HG03571 (cell line): ENCODE data around the gene HEXB.
"Not testable (repeated sequence)": the region's sequence is repeated elsewhere in the genome, so short reads cannot be mapped to it uniquely, and the experiment has no call there.

Source experiments
- ATAC-seq: cut with Tn5 transposase; IDR thresholded peaks from one replicate; pipeline ENCODE4 v1.9.1; 2021; ENCODE audit not compliant: unreplicated experiment

The HEXB gene

GRCh38 chr5:74657165-74657564, 27.9 kb upstream of the HEXB start:
- no peak for ATAC-seq

GRCh38 chr5:74659172-74659571, 25.9 kb upstream of the HEXB start:
- no peak for ATAC-seq

GRCh38 chr5:74660140-74660539, 24.9 kb upstream of the HEXB start:
- no peak for ATAC-seq

- no peak for ATAC-seq
Observed at GRCh38 chr5:74660873-74661272, 24.2 kb upstream of the HEXB start.

- ATAC-seq, result no peak
Observed at GRCh38 chr5:74664551-74664950, 20.5 kb upstream of the HEXB start.

- ATAC-seq, result no peak
Observed at GRCh38 chr5:74665273-74665672, 19.8 kb upstream of the HEXB start.

- no peak for ATAC-seq
Observed at GRCh38 chr5:74665816-74666215, 19.2 kb upstream of the HEXB start.

DNA sequence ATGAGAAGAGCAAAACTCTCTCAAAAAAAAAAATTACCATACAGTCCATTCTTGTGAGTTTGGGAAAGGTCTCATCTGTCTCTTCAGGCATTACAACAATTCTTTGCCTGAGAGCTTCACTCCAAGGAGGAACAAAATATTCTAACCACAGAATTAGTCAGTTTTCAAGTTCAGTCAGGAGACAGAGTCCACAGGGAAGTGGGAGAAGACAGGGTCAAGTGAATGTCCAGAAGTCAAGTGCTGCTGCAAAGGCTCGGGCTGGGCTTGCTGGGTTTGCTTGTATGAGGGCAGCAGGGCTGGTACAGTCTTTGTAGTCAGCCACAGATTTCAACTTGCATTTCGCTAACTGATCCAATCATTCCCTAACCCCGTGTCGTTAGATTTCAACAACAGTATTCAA, 17.6 kb upstream of the HEXB start:
- ATAC-seq, result no peak

GRCh38 chr5:74669821-74670220, 15.2 kb upstream of the HEXB start:
- ATAC-seq, result no peak

- no peak for ATAC-seq
Observed at GRCh38 chr5:74670396-74671038, 14.5 kb upstream of the HEXB start.

DNA sequence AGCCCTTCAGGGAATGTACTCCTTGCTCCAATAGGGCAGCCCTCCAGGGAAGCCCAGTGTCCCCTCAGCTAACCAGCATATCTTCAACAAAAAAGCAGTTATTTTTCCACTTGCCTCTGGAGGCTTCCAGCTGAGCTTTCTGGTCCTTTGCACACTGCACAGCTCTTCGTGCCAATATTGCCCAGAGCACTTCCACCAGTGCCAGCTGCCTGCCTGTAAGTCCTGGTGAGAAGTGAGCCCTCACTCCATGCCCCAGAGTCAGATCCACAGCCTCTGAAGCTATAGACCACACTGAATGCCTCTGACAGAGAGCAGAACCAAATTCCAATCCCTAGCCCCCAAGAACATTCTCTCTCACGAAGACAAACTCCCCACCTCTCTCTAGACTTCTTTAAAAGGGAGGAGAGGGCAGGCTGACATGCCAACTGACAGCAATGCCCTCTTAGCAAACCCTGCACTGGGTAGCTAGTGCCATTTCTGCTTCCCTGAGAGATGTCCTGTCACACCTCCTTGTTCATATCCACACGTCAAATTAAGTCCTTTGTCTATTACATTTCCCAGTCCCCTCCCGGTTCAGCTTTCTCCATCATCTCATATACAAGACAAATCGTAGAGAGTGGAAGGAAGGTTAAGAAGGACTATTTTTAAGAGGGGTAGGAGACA, 12.7 kb upstream of the HEXB start:
- ATAC-seq, result no peak

- no peak for ATAC-seq
Observed at GRCh38 chr5:74673011-74673790, 11.8 kb upstream of the HEXB start.

- ATAC-seq, result not testable (repeated sequence)
Observed at GRCh38 chr5:74676466-74676865, 8.6 kb upstream of the HEXB start.

- ATAC-seq, result not testable (repeated sequence)
Observed at GRCh38 chr5:74678123-74678522, 6.9 kb upstream of the HEXB start.

DNA sequence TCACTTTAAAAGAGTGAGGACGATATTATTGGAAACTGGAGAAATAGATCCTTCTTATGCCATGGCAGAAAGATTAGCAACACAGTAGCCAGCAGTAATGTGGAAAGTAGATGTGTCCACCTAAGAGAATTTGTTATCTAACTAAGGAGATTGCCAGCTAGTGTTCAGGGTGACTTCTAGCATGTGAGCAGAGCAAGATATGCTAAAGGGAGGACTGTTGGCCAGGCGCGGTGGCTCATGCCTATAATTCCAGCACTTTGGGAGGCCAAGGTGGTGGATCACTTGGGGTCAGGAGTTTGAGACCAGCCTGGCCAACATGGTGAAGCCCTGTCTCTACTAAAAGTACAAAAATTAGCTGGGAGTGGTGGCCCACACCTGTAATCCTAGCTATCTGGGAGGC, 5.7 kb upstream of the HEXB start:
- not testable (repeated sequence) for ATAC-seq

- ATAC-seq, result no peak
Observed at GRCh38 chr5:74679966-74680365, 5.1 kb upstream of the HEXB start.

GRCh38 chr5:74685979-74686631, 1.1 kb downstream of the HEXB start:
- peak; percentile 50 for ATAC-seq

- ATAC-seq, result no peak
Observed at GRCh38 chr5:74686962-74687751, 2.1 kb downstream of the HEXB start.

GRCh38 chr5:74693191-74693590, 8.2 kb downstream of the HEXB start:
- no peak for ATAC-seq

DNA sequence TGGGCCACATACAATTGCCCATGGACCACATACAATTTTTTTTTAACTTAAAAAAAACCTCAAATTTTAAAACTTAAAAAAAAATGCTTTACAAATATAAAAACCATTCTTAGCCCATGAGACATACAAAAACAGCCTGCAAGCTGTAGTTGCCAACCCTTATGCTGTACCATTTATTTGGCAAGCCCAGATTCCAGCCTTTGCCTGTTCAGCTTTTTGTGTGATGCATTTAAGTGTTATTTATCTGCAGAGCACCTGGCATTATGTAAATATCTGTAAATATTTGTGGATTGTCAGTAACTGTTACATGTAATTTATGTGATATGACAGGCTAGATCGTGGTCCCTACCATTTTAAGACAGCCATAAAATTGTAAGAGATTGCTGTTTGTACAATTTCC, 32.6 kb downstream of the HEXB start:
- no peak for ATAC-seq

DNA sequence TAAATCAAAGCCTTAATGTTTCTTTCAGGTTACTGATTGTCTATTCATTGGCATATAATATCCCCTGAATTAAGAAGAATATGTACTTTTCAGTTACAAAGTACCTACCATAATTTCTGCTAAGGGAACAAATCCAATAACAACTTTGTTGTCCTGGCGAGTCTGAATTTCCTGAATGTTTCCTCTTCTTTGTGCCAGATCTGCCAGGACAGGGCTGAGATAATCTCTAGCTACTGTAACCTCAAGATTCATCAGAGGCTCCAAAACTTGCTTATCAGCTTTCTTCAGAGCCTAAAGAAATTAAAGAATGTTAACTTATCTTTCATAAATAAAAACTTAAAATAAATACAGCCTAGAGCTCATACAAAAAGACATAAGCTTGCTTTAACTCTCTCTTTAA, 37.2 kb downstream of the HEXB start:
- no peak for ATAC-seq
